Keratinocyte (primary cell): ENCODE measurements around the gene SEPHS2. TPM values are rescaled to one million over a fixed set of nuclear protein-coding genes. Genes with fewer than 3 reads are reported as not detected.

Experiments
- DNase-seq: peaks from one replicate; pipeline ENCODE4 v3.0.0-alpha.2; 2011; ENCODE audit warnings: low read depth, missing footprints, low spot score
- FAIRE-seq: peaks from 2 replicates; lab custom pipeline; 2011; peaks lifted over from hg19 to GRCh38; lab: Jason Lieb, UNC
- H2AFZ ChIP-seq: 2 replicates; pipeline ENCODE4 v1.6.0; 2012; ENCODE audit warnings: low read length, control low read depth, inconsistent platforms; ENCODE audit not compliant: control insufficient read depth
- H3K27ac ChIP-seq: 2 replicates; pipeline ENCODE4 v1.5.1; 2011; ENCODE audit warnings: low read length; ENCODE audit not compliant: control insufficient read depth, insufficient read depth
- H3K27me3 ChIP-seq: 3 replicates; pipeline ENCODE4 v1.6.0; 2011; ENCODE audit warnings: low read length; ENCODE audit not compliant: control insufficient read depth, insufficient read depth; ENCODE audit errors: extremely low read depth
- H3K36me3 ChIP-seq, 2 experiments: 2 replicates in 1 of 2; 3 replicates in 1 of 2; pipeline ENCODE4 v1.5.1; 2011; ENCODE audit warnings: low read length in 2 of 2, mild to moderate bottlenecking in 1 of 2; ENCODE audit not compliant: control insufficient read depth in 2 of 2, insufficient read depth in 2 of 2; ENCODE audit errors: extremely low read depth in 1 of 2
- H3K4me1 ChIP-seq: 3 replicates; pipeline ENCODE4 v1.5.1; 2011; ENCODE audit warnings: low read length; ENCODE audit not compliant: control insufficient read depth, insufficient read depth; ENCODE audit errors: extremely low read depth
- H3K4me2 ChIP-seq: 3 replicates; pipeline ENCODE4 v1.6.0; 2011; ENCODE audit warnings: low read depth, low read length; ENCODE audit not compliant: control insufficient read depth, insufficient read depth; ENCODE audit errors: extremely low read depth
- H3K4me3 ChIP-seq, 3 experiments: fragments of 200-600 bp in 1 of 3; sonication (generic) in 1 of 3; 2 replicates in 2 of 3; 3 replicates in 1 of 3; pipeline ENCODE4 v1.5.1; 2011 to 2016; ENCODE audit warnings: low read length in 3 of 3, mild to moderate bottlenecking in 3 of 3, control low read depth in 2 of 3, inconsistent platforms in 1 of 3, low read depth in 1 of 3, mixed read lengths in 1 of 3, mixed run types in 1 of 3, moderate library complexity in 1 of 3; ENCODE audit not compliant: control insufficient read depth in 2 of 3, insufficient read depth in 2 of 3; ENCODE audit errors: extremely low read depth in 1 of 3
- H3K79me2 ChIP-seq: 2 replicates; pipeline ENCODE4 v1.6.0; 2012; ENCODE audit warnings: low read length; ENCODE audit not compliant: control insufficient read depth, insufficient read depth
- H3K9ac ChIP-seq: 3 replicates; pipeline ENCODE4 v1.6.0; 2011; ENCODE audit warnings: low read length; ENCODE audit not compliant: control insufficient read depth, insufficient read depth; ENCODE audit errors: extremely low read depth
- H3K9me1 ChIP-seq: 3 replicates; pipeline ENCODE4 v1.6.0; 2011; ENCODE audit warnings: low read length; ENCODE audit not compliant: control insufficient read depth, insufficient read depth; ENCODE audit errors: extremely low read depth
- H3K9me3 ChIP-seq: 2 replicates; pipeline ENCODE4 v1.5.1; 2012; ENCODE audit warnings: low read depth, low read length; ENCODE audit not compliant: control insufficient read depth
- H4K20me1 ChIP-seq: 3 replicates; pipeline ENCODE4 v1.6.0; 2011; ENCODE audit warnings: low read length; ENCODE audit not compliant: control insufficient read depth, insufficient read depth; ENCODE audit errors: extremely low read depth
- CTCF ChIP-seq, 3 experiments: IDR thresholded peaks in 1 of 3; conservative IDR thresholded peaks in 1 of 3; optimal IDR thresholded peaks in 1 of 3; 2 replicates in 2 of 3; 3 replicates in 1 of 3; pipeline versions ENCODE3 to v1.5.1; 2011; ENCODE audit warnings: low read length in 3 of 3, mild to moderate bottlenecking in 3 of 3, moderate library complexity in 2 of 3, control low read depth in 1 of 3, inconsistent platforms in 1 of 3; ENCODE audit not compliant: insufficient read depth in 2 of 3; ENCODE audit errors: extremely low read depth in 1 of 3
- EZH2 ChIP-seq: IDR thresholded peaks from one replicate; pipeline ENCODE4 v1.6.1; 2012; ENCODE audit warnings: inconsistent platforms, mild to moderate bottlenecking, low read length, moderate library complexity
- dilution Hi-C: fragments of 300-500 bp; cut with MboI; formaldehyde crosslinking; loops from one replicate; pipeline ENCODE4 v1.7.0; 2020; ENCODE audit warnings: low sequenced_read_pairs; ENCODE audit not compliant: extremely low pct_ligation_motif_present
- polyA plus RNA-seq, 5 experiments: library from polyadenylated mRNA; depleted of rRNA in 3 of 5; stranded (reverse) in 3 of 5; stranded (forward) in 1 of 5; unstranded in 1 of 5; fragments of >200 nt; gene quantifications; 1 replicate in 1 of 5; 2 replicates in 3 of 5; 3 replicates in 1 of 5; pipeline versions ENCODE4 v1.2.1 to v1.2.3, GENCODE V29; 2011 to 2012; ENCODE audit warnings: missing spikeins in 2 of 5, low read depth in 1 of 5, low replicate concordance in 1 of 5

SEPHS2 gene
- polyA plus RNA-seq, 1 donor (not counting 4 experiments of a cell fraction or from before 2014, with no cell fraction given), result 36.5 TPM

DNA sequence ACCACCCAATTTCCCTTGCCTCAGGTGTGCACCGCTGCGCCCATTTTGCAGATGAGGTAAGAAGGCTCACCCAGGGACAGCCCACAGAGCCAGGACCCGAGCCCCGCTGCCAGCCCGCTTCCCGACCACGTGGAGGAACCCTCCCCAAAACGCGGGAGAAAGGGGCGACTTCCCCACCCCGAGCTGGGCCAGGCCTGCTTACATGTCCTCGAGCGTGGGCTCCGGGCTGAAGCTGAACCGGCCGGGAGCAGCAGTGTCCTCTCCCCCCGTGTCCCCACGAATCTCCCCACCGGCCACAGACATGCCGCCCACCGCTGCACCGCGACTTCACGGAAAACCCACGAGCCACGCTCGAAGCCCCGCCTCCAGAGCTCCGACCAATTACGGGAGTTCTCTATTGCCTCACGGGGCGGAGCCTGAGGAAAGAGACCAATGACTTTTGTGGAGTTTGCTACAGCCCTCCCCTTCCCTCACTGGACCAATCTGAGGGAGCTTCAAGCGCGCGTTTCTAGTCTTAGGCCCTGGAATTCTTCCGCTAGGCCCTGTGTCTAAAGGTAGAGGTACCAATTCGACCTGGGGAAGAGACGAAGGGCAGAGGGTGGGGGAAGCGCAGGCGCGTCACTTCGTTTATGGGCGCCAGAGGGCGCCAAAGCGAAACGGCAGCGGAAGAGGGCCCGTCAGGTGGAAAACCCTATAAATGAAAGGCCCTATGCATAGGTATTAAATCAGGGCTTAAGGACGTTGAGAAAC lies 15.8 kb downstream of the SEPHS2 start, which contains the start of gene DCTPP1:
TSS of gene DCTPP1 (minus strand) at position 353 of the 750 bp plus-strand sequence. CDS start at position 303, 50 bp downstream.
- H3K36me3 ChIP-seq, result peaks cover 1 to 10% of the 10 kb centered on the region in 2 experiments
- no peaks in the 10 kb centered on the region for H3K9me3 ChIP-seq
- peak within 1 kb of the TSS; percentile 81 for H3K4me2 ChIP-seq
- dilution Hi-C loops, result no loop called here
- DNase-seq (peak; percentile 97), FAIRE-seq (peak; percentile 43)
- peaks cover 14% of the 10 kb centered on the region for H3K4me1 ChIP-seq
- peaks cover 27% of the 10 kb centered on the region for H3K79me2 ChIP-seq
- peak within 1 kb of the TSS; percentile 86 for H3K9ac ChIP-seq
- peak within 1 kb of the TSS; percentile 94 for H2AFZ ChIP-seq
- H3K27me3 ChIP-seq, result no peaks in the 10 kb centered on the region
- peak within 1 kb of the TSS; percentile 81 for H3K27ac ChIP-seq
- no peaks in the 10 kb centered on the region for H3K9me1 ChIP-seq
- peak within 1 kb of the TSS; percentile 67 to 98 (median 92) for H3K4me3 ChIP-seq
- TF ChIP-seq EZH2, result no peak
- peak; percentile 80 to 91 (median 89) for TF ChIP-seq CTCF (optimal IDR thresholded peaks at IDR 0.05 in 1 of 3, IDR thresholded peaks at IDR 0.05 in 1 of 3, conservative IDR thresholded peaks at IDR 0.05 in 1 of 3; ENCODE audit: extremely low read depth in 1 of 3, insufficient read depth in 2 of 3, low read length in 3 of 3)
- H4K20me1 ChIP-seq, result no peaks in the 10 kb centered on the region

GRCh38 chr16:30429418-30429677 lies 16.3 kb downstream of the SEPHS2 start:
- no peaks in the 10 kb centered on the region for H3K27me3 ChIP-seq
- peaks cover 29% of the 10 kb centered on the region for H3K79me2 ChIP-seq
- dilution Hi-C loops, result no loop called here
- peak overlapping the region; percentile 81 for H3K4me2 ChIP-seq
- H2AFZ ChIP-seq, result peak overlapping the region; percentile 94
- no peak for DNase-seq
- H3K9ac ChIP-seq, result peak overlapping the region; percentile 86
- H3K4me1 ChIP-seq, result peaks cover 10% of the 10 kb centered on the region
- no peaks in the 10 kb centered on the region for H4K20me1 ChIP-seq
- peak overlapping the region; percentile 67 to 98 (median 92) for H3K4me3 ChIP-seq
- no peak for FAIRE-seq
- H3K27ac ChIP-seq, result peak overlapping the region; percentile 81
- no peaks in the 10 kb centered on the region for H3K9me3 ChIP-seq
- TF ChIP-seq EZH2, result no peak
- TF ChIP-seq CTCF (optimal IDR thresholded peaks at IDR 0.05 in 1 of 3, IDR thresholded peaks at IDR 0.05 in 1 of 3, conservative IDR thresholded peaks at IDR 0.05 in 1 of 3; ENCODE audit: extremely low read depth in 1 of 3, insufficient read depth in 2 of 3, low read length in 3 of 3), result no peak
- peaks cover 3 to 12% of the 10 kb centered on the region in 2 experiments for H3K36me3 ChIP-seq
- no peaks in the 10 kb centered on the region for H3K9me1 ChIP-seq
